ENCODE data around the gene GALNT18. TPM values are rescaled to one million over a fixed set of nuclear protein-coding genes. Genes with fewer than 3 reads are reported as not detected.

Gene GALNT18
- total RNA-seq, 4 donors from 2014 or later: 4.7 to 20.4 (median 14.1) TPM

GRCh38 chr11:11579012-11579988 lies 42.5 kb downstream of the GALNT18 start:
- WGBS, 2 donors: 73 to 80% methylated on average over 9 to 11 of the region's 13 CpGs
- H3K4me1 ChIP-seq: peaks cover 9 to 64% (median 29%) of the 10 kb centered on the region in 3 donors

GRCh38 chr11:11577932-11578911 lies 43.6 kb downstream of the GALNT18 start:
- Histone ChIP-seq H3K27me3 (no peaks in the 10 kb centered on the region), H3K9me3 (no peaks in the 10 kb centered on the region), H3K4me3 (no peak overlapping the region), H3K27ac (peak overlapping the region in 2 of 4 donors; percentile 9 to 29), H3K4me1 (peaks cover 9 to 56% (median 24%) of the 10 kb centered on the region in 3 donors), H3K36me3 (no peaks in the 10 kb centered on the region)
- 73 to 80% methylated on average over 12 to 14 of the region's 15 CpGs for WGBS, 2 donors
- intact Hi-C loops (cut with DNase I): no loop called here
- DNase-seq: no peak
- no peak for TF ChIP-seq POLR2A (IDR thresholded peaks at IDR 0.05)
- TF ChIP-seq CTCF (IDR thresholded peaks at IDR 0.05): no peak

More at GRCh38 chr11:11579012-11579988, 42.5 kb downstream of the GALNT18 start:
- no peak for DNase-seq
- TF ChIP-seq CTCF (IDR thresholded peaks at IDR 0.05): no peak
- TF ChIP-seq POLR2A (IDR thresholded peaks at IDR 0.05): no peak
- Histone ChIP-seq H3K36me3 (no peaks in the 10 kb centered on the region), H3K27ac (peak overlapping the region in 1 of 4 donors; percentile 5), H3K9me3 (no peaks in the 10 kb centered on the region), H3K4me3 (no peak overlapping the region), H3K27me3 (no peaks in the 10 kb centered on the region)
- intact Hi-C loops (cut with DNase I): no loop called here

- TF ChIP-seq POLR2A (IDR thresholded peaks at IDR 0.05) (no peak), CTCF (IDR thresholded peaks at IDR 0.05) (no peak)
- Histone ChIP-seq H3K9me3 (no peaks in the 10 kb centered on the region), H3K27me3 (no peaks in the 10 kb centered on the region), H3K36me3 (no peaks in the 10 kb centered on the region), H3K27ac (peak overlapping the region in 2 of 4 donors; percentile 9 to 29), H3K4me1 (peaks cover 5 to 50% (median 20%) of the 10 kb centered on the region in 3 donors), H3K4me3 (no peak overlapping the region)
- DNase-seq: no peak
- intact Hi-C loops (cut with DNase I): no loop called here
- 58 to 74% methylated on average over 5 to 6 of the region's 8 CpGs for WGBS, 2 donors
Measured at GRCh38 chr11:11577251-11577855, 44.5 kb downstream of the GALNT18 start.

GRCh38 chr11:11574373-11575287 lies 47.2 kb downstream of the GALNT18 start:
- DNase-seq: no peak
- no peaks in the 10 kb centered on the region for H3K9me3 ChIP-seq
- no peak for TF ChIP-seq CTCF (IDR thresholded peaks at IDR 0.05)
- no peak for TF ChIP-seq POLR2A (IDR thresholded peaks at IDR 0.05)
- peaks cover 7 to 57% (median 33%) of the 10 kb centered on the region in 3 donors for H3K4me1 ChIP-seq
- no peaks in the 10 kb centered on the region for H3K36me3 ChIP-seq
- H3K27me3 ChIP-seq: no peaks in the 10 kb centered on the region
- WGBS, 2 donors: 80 to 92% methylated on average over 5 of the region's 5 CpGs
- H3K4me3 ChIP-seq: no peak overlapping the region
- no peak overlapping the region for H3K27ac ChIP-seq
- intact Hi-C loops (cut with DNase I): no loop called here
